ENCODE measurements around the gene NUCB2.
"Not testable (repeated sequence)": the region's sequence is repeated elsewhere in the genome, so short reads cannot be mapped to it uniquely, and the experiment has no call there.

NUCB2 gene

DNA sequence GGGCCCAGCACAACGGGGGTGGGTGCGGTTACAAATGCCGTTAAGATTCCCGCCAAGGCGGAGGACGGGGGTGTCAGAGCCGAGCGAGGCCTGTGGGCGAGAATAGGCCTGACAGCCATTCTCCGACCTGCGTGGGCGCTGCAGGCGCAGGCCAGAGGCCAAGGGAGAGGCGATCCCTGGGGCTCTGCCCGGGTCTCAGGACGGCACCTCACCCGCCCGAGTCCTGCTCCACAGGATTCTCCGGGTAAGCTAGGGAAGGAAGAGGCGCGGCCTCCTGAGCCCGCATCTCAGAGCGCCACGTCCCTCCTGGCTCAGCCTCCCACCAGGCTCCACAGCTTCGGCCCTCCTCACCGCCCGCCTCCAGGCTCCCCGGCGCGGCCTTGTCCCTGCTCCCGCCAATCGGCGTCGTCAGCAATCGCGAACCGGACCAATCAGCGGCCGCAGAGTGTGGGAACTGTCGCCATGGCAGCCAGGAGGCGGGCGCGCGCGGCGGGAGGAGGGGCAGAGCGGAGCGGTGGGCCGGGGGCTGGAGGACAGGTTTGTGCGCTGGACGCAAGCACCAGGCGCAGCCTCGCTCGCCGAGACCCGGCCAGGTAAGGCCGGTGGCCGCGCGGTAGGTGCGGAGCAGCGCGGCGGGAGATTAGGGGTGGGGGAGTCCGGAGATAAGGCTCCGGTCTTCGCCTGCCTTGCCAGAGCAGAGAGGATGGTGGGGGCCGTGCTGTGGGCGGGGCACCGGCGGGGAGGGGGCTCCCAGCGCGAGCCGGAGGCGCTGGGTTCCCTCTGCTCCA is at the start of gene NUCB2:
NUCB2 (plus strand) TSS at position 504 of the 788 bp plus-strand sequence. CDS start 18,585 bp downstream, outside the sequence.
- DNase-seq (ENCODE audit: low read depth in 2 of 3, low spot score in 1 of 3): peak; percentile 92 to 96 (median 94)

DNA sequence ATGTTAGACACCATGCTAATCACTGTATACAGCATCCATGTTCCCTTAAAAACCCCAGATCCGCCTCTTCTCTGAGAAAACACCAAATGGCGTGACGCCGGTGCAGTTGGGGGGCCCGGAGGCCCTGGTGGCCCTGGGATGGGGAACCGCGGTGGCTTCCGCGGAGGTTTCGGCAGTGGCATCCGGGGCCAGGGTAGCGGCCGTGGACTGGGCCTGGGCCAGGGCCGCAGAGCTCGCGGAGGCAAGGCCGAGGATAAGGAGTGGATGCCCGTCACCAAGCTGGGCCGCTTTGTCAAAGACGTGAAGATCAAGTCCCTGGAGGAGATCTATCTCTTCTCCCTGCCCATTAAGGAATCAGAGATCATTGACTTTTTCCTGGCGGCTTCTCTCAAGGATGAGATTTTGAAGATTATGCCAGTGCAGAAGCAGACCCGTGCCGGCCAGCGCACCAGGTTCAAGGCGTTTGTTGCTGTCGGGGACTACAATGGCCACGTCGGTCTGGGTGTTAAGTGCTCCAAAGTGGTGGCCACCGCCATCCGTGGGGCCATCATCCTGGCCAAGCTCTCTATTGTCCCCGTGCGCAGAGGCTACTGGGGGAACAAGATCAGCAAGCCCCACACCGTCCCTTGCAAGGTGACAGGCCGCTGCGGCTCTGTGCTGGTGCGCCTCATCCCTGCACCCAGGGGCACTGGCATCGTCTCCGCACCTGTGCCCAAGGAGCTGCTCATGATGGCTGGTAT is 48.2 kb upstream of the NUCB2 start:
- not testable (repeated sequence) for DNase-seq (ENCODE audit: low read depth in 2 of 3, low spot score in 1 of 3)

DNA sequence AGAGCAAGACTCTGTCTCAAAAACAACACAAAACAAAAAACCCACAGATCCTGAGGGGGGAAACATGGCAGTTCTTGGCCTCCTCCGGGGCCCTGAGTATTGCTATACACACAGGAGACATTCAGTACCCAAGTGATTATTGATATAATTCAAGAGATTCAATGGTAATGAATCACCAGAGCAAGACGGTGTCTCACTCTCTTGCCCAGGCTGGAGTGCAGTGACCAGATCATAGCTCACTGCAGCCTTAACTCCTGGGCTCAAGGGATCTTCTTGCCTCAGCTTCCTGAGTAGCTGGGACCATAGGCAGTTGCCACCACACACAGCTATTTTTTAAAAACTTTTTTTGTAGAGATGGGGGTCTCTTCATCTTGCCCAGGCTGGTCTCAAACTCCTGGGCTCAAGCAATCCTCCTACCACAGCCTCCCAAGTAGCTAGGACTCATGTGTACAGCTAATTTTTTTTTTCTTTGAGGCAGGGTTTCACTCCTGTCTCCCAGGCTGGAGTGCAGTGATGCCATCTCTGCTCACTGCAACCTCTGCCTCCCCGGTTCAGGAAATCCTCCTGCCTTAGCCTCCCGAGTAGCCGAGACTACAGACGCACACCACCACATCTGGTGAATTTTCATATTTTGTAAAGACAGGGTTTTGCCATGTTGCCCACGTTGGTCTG is 46.9 kb upstream of the NUCB2 start:
- no peak for DNase-seq (ENCODE audit: low read depth in 2 of 3, low spot score in 1 of 3)

DNA sequence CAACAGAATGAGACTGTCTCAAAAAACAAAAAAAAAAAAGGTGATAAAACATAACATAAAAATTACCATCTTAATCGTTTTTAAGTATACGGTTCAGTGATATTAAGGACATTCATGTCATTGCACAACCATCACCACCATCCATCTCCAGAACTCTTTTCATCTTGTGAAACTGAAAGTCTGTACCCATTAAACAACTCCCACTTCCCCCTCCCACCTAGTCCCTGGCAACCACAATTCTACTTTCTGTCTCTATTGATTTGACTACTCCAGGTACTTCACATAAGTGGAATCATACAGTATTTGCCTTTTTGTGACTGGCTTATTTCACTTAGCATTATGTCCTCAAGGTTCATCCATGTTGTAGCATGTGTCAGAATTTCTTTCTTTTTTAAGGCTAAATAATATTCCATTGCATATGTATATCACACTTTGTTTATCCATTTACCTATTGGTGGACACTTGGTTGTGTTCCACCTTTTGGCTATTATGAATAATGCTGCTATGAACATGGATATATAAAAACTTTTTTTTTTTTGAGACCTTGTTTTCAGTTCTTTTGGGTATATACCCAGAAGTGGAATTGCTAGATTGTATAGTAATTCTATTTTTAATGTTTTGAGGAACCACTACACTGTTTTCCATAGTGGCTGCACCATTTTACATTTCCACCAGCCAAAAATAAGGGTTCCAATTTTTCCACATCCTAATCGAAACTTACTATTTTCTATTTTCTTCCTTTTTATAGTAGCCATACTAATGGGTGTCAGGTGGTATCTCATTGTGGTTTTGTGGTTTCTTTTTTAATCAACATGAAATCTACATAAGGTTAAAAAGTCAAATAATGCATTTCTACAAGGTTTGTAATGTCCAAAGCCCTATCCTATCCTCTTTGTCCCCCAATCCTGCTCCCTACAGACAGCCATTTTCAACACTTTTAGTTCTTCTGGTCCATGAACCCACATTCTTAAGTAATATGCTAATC is 45.4 kb upstream of the NUCB2 start:
- DNase-seq (ENCODE audit: low read depth in 2 of 3, low spot score in 1 of 3): peak; percentile 18 to 53 (median 27)

DNA sequence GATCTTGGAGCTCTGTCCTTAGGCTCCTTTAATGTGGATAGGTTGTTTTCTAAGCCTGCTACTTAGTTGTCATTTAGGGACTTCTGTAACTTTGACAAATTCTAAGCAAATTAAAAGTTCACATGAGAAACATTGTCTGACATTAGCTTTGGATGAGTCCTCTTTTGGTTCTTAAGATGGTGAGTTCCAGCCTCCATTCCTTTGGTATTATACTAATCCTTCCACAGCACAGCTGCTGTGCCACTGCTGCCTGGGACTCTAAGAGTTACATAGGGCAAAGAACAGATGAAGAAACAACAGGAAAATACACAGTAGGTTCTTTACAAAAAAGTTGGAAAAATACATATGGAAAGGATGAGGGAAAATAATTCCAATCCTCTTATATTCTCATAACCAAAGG is 43.4 kb upstream of the NUCB2 start:
- DNase-seq (ENCODE audit: low read depth in 2 of 3, low spot score in 1 of 3): no peak

DNA sequence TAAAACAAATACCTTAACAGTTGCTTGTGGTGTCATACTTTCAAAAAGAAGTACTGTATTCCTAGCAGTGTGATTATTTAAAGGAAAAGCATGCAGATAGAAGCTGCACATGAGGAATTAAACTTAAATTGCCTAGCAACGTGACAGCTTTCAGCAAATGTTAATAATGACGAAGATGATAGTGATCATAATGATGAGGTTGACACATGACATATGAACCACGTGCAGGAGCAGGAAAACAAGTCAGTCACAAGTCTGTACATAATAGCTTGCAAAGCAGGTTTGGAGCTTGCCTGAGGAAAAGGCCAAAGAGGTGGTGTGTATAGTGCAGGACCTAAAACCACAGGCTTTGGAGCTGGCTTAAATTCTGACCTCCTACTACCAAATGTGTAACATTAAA is 38.2 kb upstream of the NUCB2 start:
- DNase-seq (ENCODE audit: low read depth in 2 of 3, low spot score in 1 of 3): no peak

DNA sequence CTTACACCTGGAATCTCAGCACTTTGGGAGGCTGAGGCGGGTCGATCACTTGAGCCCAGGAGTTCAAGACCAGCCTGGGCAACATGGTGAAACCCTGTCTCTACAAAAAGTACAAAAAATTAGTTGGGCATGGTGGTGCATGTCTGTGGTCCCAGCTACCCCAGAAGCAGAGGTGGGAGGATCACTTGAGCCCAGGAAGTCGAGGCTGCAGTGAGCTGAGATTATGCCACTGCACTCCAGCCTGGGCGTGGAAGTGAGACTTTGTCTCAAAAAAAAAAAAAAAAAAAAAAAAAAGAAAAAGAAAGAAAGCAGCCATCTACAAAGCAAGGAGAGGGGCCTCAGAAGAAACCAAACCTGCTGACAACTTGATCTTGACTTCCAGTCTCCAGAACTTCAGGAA is 36.6 kb upstream of the NUCB2 start:
- DNase-seq (ENCODE audit: low read depth in 2 of 3, low spot score in 1 of 3): not testable (repeated sequence)

DNA sequence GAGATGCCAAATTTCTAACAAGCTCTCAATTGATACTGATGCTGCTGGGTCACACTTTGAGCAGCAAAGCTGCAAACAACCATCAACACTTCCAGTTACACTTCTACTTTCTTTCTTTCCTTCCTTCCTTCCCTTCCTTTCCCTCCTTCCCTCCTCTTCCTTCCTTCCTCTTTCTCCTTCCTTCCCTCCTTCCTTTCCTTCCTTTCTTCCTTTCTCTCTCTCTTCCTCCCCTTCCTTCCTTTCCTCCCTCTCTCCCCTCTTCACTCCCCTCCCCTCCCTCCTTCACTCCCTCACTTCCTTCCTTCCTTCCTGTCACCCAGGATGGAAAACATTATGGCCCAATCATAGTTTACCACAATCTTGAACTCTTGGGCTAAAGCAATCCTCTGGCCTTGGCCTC is 35.8 kb upstream of the NUCB2 start:
- no peak for DNase-seq (ENCODE audit: low read depth in 2 of 3, low spot score in 1 of 3)

DNA sequence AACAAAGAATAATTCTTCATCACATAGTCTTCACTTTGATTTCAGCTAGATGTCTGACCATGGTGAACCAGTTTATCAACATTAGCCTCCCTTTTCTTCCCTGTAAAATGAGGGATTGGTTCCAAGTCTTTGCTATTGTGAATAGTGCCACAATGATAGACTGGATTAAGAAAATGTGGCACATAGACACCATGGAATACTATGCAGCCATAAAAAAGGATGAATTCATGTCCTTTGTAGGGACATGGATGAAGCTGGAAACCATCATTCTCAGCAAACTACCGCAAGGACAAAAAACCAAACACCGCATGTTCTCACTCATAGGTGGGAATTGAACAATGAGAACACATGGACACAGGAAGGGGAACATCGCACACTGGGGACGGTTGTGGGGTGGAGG is 33.6 kb upstream of the NUCB2 start:
- DNase-seq (ENCODE audit: low read depth in 2 of 3, low spot score in 1 of 3): not testable (repeated sequence)

DNA sequence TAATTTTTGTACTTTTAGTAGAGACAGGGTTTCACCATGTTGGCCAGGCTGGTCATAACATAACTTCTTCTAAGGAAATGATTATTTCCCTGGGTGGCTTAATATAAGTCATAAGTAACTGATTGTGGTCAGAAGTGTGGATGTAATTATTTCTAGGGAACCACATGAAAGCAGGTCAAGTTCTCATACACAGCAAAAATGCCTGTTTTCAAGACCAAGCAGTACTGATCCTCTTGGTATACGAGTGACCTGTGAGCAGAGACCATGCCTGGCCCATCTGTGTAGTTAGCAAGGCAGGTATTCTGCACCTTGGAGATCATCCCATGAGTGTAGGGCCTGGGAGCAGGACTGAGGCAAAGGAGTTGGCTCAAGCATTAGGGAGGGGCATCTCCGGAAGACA is 32.5 kb upstream of the NUCB2 start:
- no peak for DNase-seq (ENCODE audit: low read depth in 2 of 3, low spot score in 1 of 3)

DNA sequence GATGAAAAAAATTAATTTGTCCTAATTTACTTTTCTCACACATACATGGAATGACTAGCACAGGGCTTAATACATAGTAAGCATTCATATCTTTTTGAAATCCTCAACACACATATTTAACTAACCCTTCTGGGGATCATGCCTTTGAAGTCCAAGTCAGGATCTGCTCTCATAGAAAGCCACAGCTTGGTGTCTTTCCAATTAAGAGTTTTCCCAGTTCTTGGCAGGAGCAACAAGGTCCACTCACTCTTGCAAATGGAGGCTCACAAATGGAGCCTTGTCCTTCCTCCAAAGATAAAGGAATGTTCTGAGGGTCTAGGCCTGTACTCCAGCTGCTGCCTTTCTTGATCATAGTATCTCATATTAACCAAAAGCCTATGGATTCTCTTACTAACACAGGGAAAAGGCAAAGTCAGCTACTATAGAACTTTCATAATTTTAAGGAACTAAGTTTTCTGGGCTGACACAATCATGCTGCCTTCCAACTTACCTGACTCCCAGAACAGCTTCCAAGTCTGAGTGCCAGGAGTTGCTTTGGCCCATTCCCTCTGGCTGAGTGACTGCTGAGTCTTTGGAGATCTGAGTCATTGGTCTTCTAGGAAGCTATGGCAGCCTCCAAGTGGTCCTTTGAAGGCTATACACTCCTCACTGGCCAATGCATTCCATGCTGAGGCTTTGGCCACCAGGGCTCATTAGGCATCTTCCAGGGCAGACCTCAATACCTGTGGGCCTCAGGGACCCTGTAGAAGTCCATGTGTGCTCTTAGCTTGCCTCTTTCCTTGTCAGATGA is 25.8 kb upstream of the NUCB2 start:
- DNase-seq (ENCODE audit: low read depth in 2 of 3, low spot score in 1 of 3): no peak

DNA sequence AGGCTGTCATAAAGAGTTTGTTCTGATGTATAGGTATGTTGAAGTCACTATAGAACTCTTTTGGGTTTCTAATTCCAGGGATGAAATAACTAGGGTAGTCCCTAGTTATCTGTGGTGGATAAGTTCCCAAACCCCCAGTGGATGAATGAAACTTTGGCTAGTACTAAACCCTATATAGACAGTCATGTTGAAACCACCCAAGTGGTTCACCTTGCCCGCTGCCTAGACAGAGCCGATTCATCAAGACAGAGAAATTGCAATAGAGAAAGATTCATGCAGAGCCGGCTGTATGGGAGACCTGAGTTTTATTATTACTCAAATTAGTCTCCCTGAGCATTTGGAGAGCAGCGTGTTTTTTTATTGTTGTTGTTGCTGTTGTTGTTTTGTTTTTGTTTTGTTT is 23.8 kb upstream of the NUCB2 start:
- DNase-seq (ENCODE audit: low read depth in 2 of 3, low spot score in 1 of 3): no peak

DNA sequence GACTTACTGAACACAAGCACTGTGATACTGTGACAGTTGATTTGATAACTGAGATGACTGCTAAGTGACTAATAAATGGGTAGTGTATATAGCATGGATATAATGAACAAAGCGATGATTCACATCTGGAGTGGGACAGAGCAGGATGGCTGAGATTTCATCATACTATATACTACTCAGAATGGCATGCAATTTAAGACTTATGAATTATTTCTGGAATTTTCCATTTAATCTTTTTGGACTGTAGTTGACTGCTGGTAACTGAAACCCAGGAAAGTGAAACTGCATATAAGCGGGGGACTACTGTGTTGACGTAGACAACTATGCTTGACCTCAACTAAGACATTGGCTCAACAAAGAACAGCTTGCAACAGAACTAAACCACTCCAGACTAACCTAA is 20.0 kb upstream of the NUCB2 start:
- no peak for DNase-seq (ENCODE audit: low read depth in 2 of 3, low spot score in 1 of 3)

DNA sequence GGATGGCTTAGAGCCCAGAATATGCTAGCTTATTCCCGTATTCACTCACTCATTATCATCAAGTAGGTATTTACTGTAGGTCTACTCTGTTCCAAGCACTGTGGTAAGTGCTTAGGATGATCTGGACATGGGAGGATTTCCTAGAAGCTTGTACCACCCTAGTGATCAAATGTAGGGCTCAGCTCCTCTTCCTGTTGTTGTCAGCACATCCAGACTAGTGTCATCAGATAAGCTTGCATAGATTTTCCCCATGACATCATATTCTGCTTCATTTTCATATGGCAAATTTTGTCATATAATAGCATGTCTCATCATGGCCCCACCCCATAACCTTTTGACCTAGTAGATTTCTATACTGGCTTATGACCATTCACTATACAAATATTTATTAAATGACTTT is 19.3 kb upstream of the NUCB2 start:
- DNase-seq (ENCODE audit: low read depth in 2 of 3, low spot score in 1 of 3): no peak

DNA sequence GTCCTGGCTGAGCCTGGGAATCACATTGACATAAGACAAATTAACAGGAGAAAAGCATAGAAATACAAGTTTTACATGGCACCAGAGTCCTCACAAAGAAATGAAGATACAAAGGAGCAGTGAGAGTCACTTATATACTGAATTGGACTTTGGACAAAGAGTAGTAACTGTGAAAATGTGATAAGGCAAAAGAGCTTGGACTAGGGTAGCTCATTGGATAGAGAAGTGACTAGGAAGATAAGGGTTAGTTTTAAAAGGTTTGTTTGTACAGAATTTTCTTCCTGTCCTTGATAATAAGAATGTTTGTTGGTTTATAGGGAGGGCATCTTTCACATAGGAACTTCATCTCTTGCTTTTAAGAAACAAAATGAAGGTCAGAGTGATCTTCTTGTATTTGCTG is 17.9 kb upstream of the NUCB2 start:
- DNase-seq (ENCODE audit: low read depth in 2 of 3, low spot score in 1 of 3): no peak

DNA sequence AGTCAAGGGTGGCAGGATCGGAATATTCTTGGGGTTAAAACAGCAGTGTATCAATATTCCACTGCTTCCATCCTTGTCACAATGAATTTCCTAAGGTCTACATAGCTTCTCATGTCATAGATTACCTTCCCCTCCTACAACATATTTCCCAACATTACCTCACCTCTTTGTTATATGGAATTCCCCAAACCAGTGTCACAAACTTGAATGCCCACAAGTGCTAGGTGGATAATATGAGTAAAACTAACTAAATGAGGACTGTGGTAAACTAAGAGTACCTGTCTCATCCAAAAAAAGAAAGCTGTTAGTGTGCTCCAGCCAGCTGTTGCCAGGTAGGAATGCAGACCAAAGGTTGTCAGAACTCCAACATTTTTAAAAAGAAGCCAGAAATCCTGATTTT is 17.0 kb upstream of the NUCB2 start:
- no peak for DNase-seq (ENCODE audit: low read depth in 2 of 3, low spot score in 1 of 3)

DNA sequence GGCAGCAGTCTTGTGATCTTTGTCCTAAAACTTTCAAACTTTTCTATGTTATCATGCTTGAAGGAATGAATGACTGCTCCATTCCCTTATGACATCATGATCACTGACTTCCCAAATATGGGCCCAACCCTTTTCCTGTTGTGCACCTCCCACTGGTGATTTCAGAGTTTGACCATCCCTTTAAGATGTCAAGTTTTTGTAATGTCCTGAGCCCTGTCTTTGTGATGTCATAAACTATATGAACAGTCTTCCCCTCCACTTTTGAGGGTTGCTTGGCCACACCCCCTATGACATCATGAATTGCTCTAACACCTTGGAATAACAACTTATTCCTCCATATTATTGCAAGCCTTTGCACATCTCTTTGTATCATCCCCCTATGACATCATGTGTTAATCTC is 16.5 kb upstream of the NUCB2 start:
- DNase-seq (ENCODE audit: low read depth in 2 of 3, low spot score in 1 of 3): no peak

DNA sequence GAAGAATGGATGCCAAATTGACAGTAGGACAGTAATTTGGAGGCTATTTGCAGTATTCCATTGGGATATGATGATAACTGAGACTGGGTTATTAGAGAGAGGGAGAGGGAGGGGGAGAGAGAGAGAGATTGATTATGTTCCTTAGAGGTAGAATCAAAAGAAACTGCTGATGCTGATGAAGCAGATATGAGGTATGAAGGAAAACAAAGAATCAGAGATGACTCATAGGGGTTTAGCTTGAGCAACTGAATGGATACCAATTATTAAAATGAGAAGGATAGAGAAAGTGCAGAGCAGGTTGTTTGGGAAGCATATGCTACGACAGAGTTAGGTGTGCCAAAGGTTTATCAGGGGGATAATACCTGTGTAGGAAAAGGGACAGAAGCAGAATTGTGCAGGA is 12.8 kb upstream of the NUCB2 start:
- DNase-seq (ENCODE audit: low read depth in 2 of 3, low spot score in 1 of 3): no peak

DNA sequence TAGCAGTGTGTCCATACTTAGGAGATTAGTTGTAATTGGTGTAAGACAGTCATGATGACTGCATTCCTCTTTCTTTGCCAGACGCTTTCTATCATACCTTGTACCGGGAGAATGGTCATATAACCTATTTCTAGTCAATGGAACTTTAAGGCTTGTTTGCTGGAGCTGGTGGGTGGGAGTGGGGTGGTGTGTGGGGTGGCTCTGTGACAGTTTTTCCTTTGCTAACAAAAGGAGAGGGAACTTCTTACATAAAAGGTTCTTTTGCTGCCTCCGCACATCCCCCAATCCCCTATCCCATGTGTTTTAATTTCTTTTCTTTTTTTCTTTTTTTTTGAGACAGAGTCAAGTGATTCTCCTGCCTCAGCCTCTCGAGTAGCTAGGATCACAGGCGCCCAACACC is 9.8 kb upstream of the NUCB2 start:
- no peak for DNase-seq (ENCODE audit: low read depth in 2 of 3, low spot score in 1 of 3)

DNA sequence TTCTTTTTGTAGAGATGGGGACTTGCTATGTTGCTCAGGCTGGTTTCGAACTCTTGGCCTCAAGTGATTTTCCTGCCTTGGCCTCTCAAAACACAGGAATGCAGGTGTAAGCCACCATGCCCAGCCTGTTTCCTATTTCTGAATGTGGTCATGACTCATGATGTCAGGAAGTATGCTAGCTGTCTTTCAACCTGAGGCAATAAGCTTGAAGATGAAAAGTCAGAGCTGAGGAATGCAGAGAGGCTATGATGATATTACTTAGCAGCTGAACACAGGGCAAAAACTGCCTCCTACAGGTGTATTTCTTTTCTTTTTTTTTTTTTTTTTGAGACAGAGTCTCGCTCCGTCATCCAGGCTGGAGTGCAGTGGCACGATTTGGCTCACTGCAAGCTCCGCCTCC is 9.0 kb upstream of the NUCB2 start:
- DNase-seq (ENCODE audit: low read depth in 2 of 3, low spot score in 1 of 3): no peak

Data from stimulated activated CD4-positive, alpha-beta T cell treated with anti-CD3 and anti-CD28 coated beads, Interleukin-12 subunit alpha, Interleukin-12 subunit beta, amount 100 ng/mL, for 48 hours (primary cell).